Activated naive CD8-positive, alpha-beta T cell treated with anti-CD3 and anti-CD28 coated beads, Interleukin-2, amount 50 U/mL, for 16 hours (primary cell): Measurements from ENCODE around the gene SSH2.
"Not testable (repeated sequence)": the region's sequence is repeated elsewhere in the genome, so short reads cannot be mapped to it uniquely, and the experiment has no call there.

Source experiments
- DNase-seq: peaks from one replicate; pipeline ENCODE4 v3.0.0-alpha.2; 2020; ENCODE audit warnings: low read depth, low spot score

The SSH2 gene

GRCh38 chr17:29836643-29837042 lies 93.4 kb downstream of the SSH2 start:
- DNase-seq, result no peak

- DNase-seq, result no peak
These were observed 94.3 kb downstream of the SSH2 start for GRCh38 chr17:29835435-29836351.

GRCh38 chr17:29833801-29834200 lies 96.2 kb downstream of the SSH2 start:
- DNase-seq, result no peak

GRCh38 chr17:29828676-29829284 lies 101.2 kb downstream of the SSH2 start:
- DNase-seq, result no peak

GRCh38 chr17:29827179-29827578 lies 102.8 kb downstream of the SSH2 start:
- no peak for DNase-seq

- no peak for DNase-seq
These were observed 103.8 kb downstream of the SSH2 start for GRCh38 chr17:29826114-29826692.

GRCh38 chr17:29825604-29826003 lies 104.4 kb downstream of the SSH2 start:
- DNase-seq, result no peak

- no peak for DNase-seq
These were observed 108.1 kb downstream of the SSH2 start for GRCh38 chr17:29821897-29822296.

GRCh38 chr17:29820425-29820824 lies 109.6 kb downstream of the SSH2 start:
- DNase-seq, result no peak

GRCh38 chr17:29807520-29808361 lies 122.3 kb downstream of the SSH2 start:
- DNase-seq, result peak; percentile 51

GRCh38 chr17:29802246-29802645 lies 127.8 kb downstream of the SSH2 start:
- no peak for DNase-seq

GRCh38 chr17:29800457-29800856 lies 129.6 kb downstream of the SSH2 start:
- DNase-seq, result no peak

- no peak for DNase-seq
These were observed 133.4 kb downstream of the SSH2 start for GRCh38 chr17:29796652-29797051.

- DNase-seq, result no peak
These were observed 136.5 kb downstream of the SSH2 start for GRCh38 chr17:29793501-29793900.

GRCh38 chr17:29791336-29792080 lies 138.5 kb downstream of the SSH2 start:
- DNase-seq, result no peak

- DNase-seq, result no peak
These were observed 140.5 kb downstream of the SSH2 start for GRCh38 chr17:29789196-29790170.

- DNase-seq, result no peak
These were observed 142.0 kb downstream of the SSH2 start for GRCh38 chr17:29787995-29788394.

GRCh38 chr17:29782917-29783316 lies 147.1 kb downstream of the SSH2 start:
- DNase-seq, result no peak

GRCh38 chr17:29779812-29780190 lies 150.2 kb downstream of the SSH2 start:
- not testable (repeated sequence) for DNase-seq
